Measurements from ENCODE around the gene BHLHE40.

DNA sequence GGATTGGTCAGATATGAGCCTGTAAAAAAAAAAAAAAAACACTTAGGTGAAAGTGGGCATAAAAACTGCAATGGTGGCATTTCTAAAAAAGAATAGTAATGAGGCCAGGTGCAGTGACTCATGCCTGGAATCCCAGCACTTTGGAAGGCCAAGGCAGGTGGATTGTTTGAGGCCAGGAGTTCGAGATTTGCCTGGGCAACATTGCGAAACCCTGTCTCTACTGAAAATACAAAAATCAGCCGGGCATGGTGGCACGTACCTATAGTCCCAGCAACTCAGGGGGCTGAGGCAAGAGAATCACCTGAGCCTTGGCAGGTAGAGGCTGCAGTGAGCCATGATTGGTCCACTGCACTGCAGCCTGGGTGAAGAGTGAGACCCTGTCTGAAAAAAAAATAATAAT, 38.3 kb upstream of the BHLHE40 start:
- TF ChIP-seq POLR2AphosphoS5 (IDR thresholded peaks at IDR 0.05; ENCODE audit: low read depth, low read length) = no peak
- no peak for TF ChIP-seq TAF1 (IDR thresholded peaks at IDR 0.05; ENCODE audit: borderline replicate concordance, insufficient read depth, low read length)
- no peak for TF ChIP-seq SIN3A (IDR thresholded peaks at IDR 0.05; ENCODE audit: borderline replicate concordance, insufficient read depth, low read length)
- TF ChIP-seq, protein P1, sequence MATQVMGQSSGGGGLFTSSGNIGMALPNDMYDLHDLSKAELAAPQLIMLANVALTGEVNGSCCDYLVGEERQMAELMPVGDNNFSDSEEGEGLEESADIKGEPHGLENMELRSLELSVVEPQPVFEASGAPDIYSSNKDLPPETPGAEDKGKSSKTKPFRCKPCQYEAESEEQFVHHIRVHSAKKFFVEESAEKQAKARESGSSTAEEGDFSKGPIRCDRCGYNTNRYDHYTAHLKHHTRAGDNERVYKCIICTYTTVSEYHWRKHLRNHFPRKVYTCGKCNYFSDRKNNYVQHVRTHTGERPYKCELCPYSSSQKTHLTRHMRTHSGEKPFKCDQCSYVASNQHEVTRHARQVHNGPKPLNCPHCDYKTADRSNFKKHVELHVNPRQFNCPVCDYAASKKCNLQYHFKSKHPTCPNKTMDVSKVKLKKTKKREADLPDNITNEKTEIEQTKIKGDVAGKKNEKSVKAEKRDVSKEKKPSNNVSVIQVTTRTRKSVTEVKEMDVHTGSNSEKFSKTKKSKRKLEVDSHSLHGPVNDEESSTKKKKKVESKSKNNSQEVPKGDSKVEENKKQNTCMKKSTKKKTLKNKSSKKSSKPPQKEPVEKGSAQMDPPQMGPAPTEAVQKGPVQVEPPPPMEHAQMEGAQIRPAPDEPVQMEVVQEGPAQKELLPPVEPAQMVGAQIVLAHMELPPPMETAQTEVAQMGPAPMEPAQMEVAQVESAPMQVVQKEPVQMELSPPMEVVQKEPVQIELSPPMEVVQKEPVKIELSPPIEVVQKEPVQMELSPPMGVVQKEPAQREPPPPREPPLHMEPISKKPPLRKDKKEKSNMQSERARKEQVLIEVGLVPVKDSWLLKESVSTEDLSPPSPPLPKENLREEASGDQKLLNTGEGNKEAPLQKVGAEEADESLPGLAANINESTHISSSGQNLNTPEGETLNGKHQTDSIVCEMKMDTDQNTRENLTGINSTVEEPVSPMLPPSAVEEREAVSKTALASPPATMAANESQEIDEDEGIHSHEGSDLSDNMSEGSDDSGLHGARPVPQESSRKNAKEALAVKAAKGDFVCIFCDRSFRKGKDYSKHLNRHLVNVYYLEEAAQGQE (IDR thresholded peaks at IDR 0.05; ENCODE audit: insufficient read depth in 1 of 2, low read depth in 2 of 2, low read length in 2 of 2) = no peak
